Sigmoid colon (tissue), 7 donors: ENCODE data around the gene BAIAP3. TPM values are rescaled to one million over a fixed set of nuclear protein-coding genes. Genes with fewer than 3 reads are reported as not detected.

Experiments
- DNase-seq: peaks from one replicate; pipeline ENCODE4 v3.0.0-alpha.2; 2019
- H3K27ac ChIP-seq, 4 donors: fragments of 200-600 bp; sonication (generic); one replicate each; pipeline ENCODE4 v1.5.1; 2016 to 2019; ENCODE audit warnings: mild to moderate bottlenecking in 1 of 4
- H3K27me3 ChIP-seq, 3 donors: fragments of 200-600 bp; sonication (generic); one replicate each; pipeline ENCODE4 v1.5.1; 2019; ENCODE audit warnings: mild to moderate bottlenecking in 1 of 3
- H3K36me3 ChIP-seq, 4 donors: fragments of 200-600 bp; sonication (generic); one replicate each; pipeline ENCODE4 v1.5.1; 2016 to 2019
- H3K4me1 ChIP-seq, 4 donors: fragments of 200-600 bp; sonication (generic); one replicate each; pipeline ENCODE4 v1.5.1; 2017 to 2019
- H3K4me3 ChIP-seq, 4 donors: fragments of 200-600 bp; sonication (generic); one replicate each; pipeline ENCODE4 v1.5.1; 2017 to 2019; ENCODE audit warnings: mild to moderate bottlenecking in 2 of 4, moderate library complexity in 1 of 4
- H3K9me3 ChIP-seq, 4 donors: fragments of 200-600 bp in 3 of 4; sonication (generic) in 3 of 4; one replicate each; pipeline versions ENCODE4 v1.5.1 to v1.6.1; 2013 to 2019
- EP300 ChIP-seq, 4 donors: sonication (generic); formaldehyde crosslinking; IDR thresholded peaks; one replicate each; pipeline ENCODE4 v1.6.1; 2017; ENCODE audit warnings: antibody characterized with exemption in 4 of 4
- POLR2A ChIP-seq, 2 donors: fragments of 450-650 bp; IDR thresholded peaks; one replicate each; pipeline ENCODE4 v1.6.1; 2016; ENCODE audit warnings: antibody characterized with exemption in 2 of 2, mild to moderate bottlenecking in 2 of 2, moderate library complexity in 2 of 2
- POLR2AphosphoS5 ChIP-seq, 4 donors: sonication (generic); formaldehyde crosslinking; IDR thresholded peaks; one replicate each; pipeline ENCODE4 v1.6.1; 2017; ENCODE audit warnings: antibody characterized with exemption in 4 of 4
- WGBS, 2 donors: extraction: QIAGEN DNeasy Blood & Tissue Kit; methylation state at CpG; one replicate each; pipeline ENCODE4 v1.1.7; 2013; 5-methylcytosine and 5-hydroxymethylcytosine counted together
- intact Hi-C: fragments of 100-400 bp; cut with DNase I; formaldehyde crosslinking; loops from one replicate; pipeline ENCODE4 v1.15.1; 2023
- polyA plus RNA-seq, 3 donors: library from polyadenylated mRNA; stranded (reverse); fragments of 200-250 nt; gene quantifications; one replicate each; pipeline ENCODE4 v1.2.3, GENCODE V29; 2013
- total RNA-seq, 4 donors: library from RNA; depleted of rRNA; stranded (reverse); fragments of >200 nt; gene quantifications; one replicate each; pipeline ENCODE4 v1.1.0, GENCODE V29; 2016
- TF ChIP-seq, protein P1 (sequence below), 4 experiments: fragments of 450-650 bp in 3 of 4; fragments of 200-600 bp in 1 of 4; IDR thresholded peaks; one replicate each; pipeline ENCODE4 v1.5.1; 2016 to 2019; ENCODE audit warnings: antibody characterized with exemption in 4 of 4, mild to moderate bottlenecking in 3 of 4, moderate library complexity in 2 of 4
- donor health status: healthy with polysubstance abuse.
- donor health status: Bipolar disorder and iron deficiency.
- donor health status: healthy.

Gene BAIAP3, protein sequence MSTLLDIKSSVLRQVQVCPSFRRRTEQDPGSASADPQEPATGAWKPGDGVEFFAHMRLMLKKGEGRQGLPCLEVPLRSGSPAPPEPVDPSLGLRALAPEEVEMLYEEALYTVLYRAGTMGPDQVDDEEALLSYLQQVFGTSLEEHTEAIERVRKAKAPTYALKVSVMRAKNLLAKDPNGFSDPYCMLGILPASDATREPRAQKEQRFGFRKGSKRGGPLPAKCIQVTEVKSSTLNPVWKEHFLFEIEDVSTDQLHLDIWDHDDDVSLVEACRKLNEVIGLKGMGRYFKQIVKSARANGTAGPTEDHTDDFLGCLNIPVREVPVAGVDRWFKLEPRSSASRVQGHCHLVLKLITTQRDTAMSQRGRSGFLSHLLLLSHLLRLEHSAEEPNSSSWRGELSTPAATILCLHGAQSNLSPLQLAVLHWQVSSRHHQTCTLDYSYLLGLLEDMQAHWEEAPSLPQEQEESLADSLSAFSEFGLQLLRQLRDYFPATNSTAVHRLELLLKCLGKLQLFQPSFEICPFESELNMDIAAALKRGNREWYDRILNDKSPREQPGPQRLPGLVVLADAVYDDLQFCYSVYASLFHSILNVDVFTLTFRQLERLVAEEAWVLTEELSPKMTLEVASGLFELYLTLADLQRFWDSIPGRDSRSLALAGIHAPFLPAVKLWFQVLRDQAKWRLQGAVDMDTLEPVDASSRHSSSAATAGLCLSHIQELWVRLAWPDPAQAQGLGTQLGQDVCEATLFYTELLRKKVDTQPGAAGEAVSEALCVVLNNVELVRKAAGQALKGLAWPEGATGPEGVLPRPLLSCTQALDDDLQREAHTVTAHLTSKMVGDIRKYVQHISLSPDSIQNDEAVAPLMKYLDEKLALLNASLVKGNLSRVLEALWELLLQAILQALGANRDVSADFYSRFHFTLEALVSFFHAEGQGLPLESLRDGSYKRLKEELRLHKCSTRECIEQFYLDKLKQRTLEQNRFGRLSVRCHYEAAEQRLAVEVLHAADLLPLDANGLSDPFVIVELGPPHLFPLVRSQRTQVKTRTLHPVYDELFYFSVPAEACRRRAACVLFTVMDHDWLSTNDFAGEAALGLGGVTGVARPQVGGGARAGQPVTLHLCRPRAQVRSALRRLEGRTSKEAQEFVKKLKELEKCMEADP
- total RNA-seq (1 to 10 TPM in 3 of 4 donors, not detected in 1; 1.1 to 1.8 (median 1.6) TPM), polyA plus RNA-seq (1 to 10 TPM in 2 of 3 donors, under 1 TPM in 1; 0.60 to 5.5 (median 1.8) TPM)

GRCh38 chr16:1333149-1333812, at the start of gene BAIAP3:
Gene BAIAP3 (plus strand): TSS chr16:1333645. CDS start chr16:1338550, 4,905 bp downstream.
- no peak for DNase-seq
- intact Hi-C loops = no loop called here
- Histone ChIP-seq H3K4me3 (peak within 1 kb of the TSS; percentile 14 to 41 (median 34)), H3K9me3 (peaks cover 0 to 5% (median 0%) of the 10 kb centered on the region in 4 donors), H3K27ac (no peak within 1 kb of the TSS), H3K27me3 (peaks cover 33 to 63% (median 51%) of the 10 kb centered on the region in 3 donors), H3K36me3 (no peaks in the 10 kb centered on the region), H3K4me1 (peaks cover 0 to 34% (median 26%) of the 10 kb centered on the region in 4 donors)
- TF ChIP-seq POLR2AphosphoS5 (IDR thresholded peaks at IDR 0.05) = no peak
- TF ChIP-seq, protein P1, sequence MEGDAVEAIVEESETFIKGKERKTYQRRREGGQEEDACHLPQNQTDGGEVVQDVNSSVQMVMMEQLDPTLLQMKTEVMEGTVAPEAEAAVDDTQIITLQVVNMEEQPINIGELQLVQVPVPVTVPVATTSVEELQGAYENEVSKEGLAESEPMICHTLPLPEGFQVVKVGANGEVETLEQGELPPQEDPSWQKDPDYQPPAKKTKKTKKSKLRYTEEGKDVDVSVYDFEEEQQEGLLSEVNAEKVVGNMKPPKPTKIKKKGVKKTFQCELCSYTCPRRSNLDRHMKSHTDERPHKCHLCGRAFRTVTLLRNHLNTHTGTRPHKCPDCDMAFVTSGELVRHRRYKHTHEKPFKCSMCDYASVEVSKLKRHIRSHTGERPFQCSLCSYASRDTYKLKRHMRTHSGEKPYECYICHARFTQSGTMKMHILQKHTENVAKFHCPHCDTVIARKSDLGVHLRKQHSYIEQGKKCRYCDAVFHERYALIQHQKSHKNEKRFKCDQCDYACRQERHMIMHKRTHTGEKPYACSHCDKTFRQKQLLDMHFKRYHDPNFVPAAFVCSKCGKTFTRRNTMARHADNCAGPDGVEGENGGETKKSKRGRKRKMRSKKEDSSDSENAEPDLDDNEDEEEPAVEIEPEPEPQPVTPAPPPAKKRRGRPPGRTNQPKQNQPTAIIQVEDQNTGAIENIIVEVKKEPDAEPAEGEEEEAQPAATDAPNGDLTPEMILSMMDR (IDR thresholded peaks at IDR 0.05) = no peak
- TF ChIP-seq POLR2A (IDR thresholded peaks at IDR 0.05) = no peak
- no peak for TF ChIP-seq EP300 (IDR thresholded peaks at IDR 0.05)
- WGBS, 2 donors = 3 to 6% methylated on average over 83 of the region's 83 CpGs

DNA sequence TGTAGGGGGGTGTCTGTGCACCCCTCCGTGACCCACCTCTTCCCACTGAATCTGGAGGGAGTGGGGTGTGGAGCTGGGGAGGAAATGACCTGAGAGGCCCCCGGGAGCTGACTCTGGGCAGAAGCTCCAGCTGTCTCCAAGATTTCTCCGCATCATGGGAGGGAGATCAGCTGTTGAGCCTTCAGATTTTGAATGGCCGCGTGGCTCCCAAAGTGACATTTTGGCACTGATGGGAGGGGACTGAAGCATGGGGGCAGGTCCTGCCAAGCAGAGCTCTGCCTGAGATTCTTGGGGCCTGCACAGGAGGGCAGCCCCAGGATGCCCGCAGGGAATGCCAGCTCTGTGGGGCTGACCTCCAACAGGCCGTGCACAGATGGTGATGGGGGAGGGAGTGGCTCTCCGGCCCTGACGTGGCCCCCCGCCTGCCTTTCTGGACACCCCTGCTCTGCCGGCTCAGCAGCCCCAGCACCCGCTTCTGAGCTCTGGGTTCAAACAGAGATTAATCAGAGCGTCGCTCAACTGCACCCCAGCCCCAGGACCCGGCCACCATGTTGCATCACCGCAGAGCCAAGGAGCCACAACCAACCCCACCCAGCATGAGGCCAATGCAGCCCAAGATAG, 49.3 kb upstream of the BAIAP3 start:
- Histone ChIP-seq H3K27me3 (peaks cover 12 to 48% (median 37%) of the 10 kb centered on the region in 3 donors), H3K4me3 (no peak overlapping the region), H3K27ac (no peak overlapping the region), H3K4me1 (no peaks in the 10 kb centered on the region), H3K9me3 (no peaks in the 10 kb centered on the region), H3K36me3 (no peaks in the 10 kb centered on the region)
- TF ChIP-seq, protein P1 (IDR thresholded peaks at IDR 0.05) = no peak
- no peak for TF ChIP-seq POLR2AphosphoS5 (IDR thresholded peaks at IDR 0.05)
- no peak for TF ChIP-seq EP300 (IDR thresholded peaks at IDR 0.05)
- no peak for TF ChIP-seq POLR2A (IDR thresholded peaks at IDR 0.05)
- WGBS, 2 donors = 79 to 81% methylated on average over 16 of the region's 16 CpGs
- DNase-seq = no peak
- intact Hi-C loops = no loop called here

GRCh38 chr16:1285669-1286512, 47.6 kb upstream of the BAIAP3 start:
- Histone ChIP-seq H3K27me3 (peaks cover 21 to 64% (median 55%) of the 10 kb centered on the region in 3 donors), H3K4me1 (no peaks in the 10 kb centered on the region), H3K36me3 (no peaks in the 10 kb centered on the region), H3K9me3 (no peaks in the 10 kb centered on the region), H3K27ac (no peak overlapping the region), H3K4me3 (no peak overlapping the region)
- TF ChIP-seq, protein P1 (IDR thresholded peaks at IDR 0.05) = no peak
- TF ChIP-seq POLR2A (IDR thresholded peaks at IDR 0.05) (no peak), POLR2AphosphoS5 (IDR thresholded peaks at IDR 0.05) (no peak), EP300 (IDR thresholded peaks at IDR 0.05) (no peak)
- WGBS, 2 donors = 74 to 76% methylated on average over 38 of the region's 38 CpGs
- no peak for DNase-seq
- intact Hi-C loops = no loop called here
